ENCODE measurements around the gene CROCC2. TPM values are rescaled to one million over a fixed set of nuclear protein-coding genes. Genes with fewer than 3 reads are reported as not detected.

The CROCC2 gene
- total and polyA plus RNA-seq, 2 of the 13 experiments (the other 11 are each of a cell fraction or from before 2014, with no cell fraction given), result not detected

DNA sequence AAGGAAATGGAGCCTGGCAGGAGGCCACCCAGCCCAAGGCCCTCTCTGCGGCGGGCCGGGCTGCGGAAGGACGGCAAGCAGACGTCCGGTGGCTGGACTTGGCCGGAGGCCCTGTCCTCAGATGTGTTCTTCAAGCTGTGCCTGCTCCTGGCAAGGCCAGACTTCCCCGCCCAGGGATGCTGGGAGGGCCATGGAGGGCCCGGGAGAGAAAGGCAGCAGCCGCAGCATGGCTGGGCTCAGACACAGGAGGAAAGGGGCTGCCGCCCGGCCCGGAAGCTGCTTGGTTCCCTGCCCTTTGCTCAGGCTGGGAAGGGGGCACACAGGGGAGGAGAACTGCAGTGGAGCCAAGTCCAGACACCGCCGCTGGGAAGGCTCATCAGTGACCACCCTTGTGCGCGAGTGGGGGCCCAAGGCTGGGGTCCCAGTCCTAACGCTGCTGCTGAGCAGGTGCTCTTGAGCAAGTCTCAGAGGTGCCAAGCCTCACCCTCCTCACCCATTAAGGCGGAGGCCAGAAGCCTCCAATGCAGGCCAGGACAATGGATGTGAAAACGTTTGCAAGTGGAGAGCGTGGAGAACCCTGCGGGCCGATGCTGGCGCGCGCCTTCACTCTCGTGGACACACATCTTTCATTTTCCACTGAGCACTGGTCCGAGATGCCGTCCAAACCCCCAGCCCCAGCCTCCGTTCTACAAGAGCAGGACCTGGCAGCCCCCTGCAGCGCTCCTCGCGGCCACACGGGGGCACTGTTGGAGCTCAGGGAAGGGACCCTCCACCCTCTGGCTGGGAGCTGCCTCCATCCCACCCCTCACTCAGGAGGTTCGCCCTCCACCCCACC, 7.9 kb downstream of the CROCC2 start (continued):
- TF ChIP-seq, protein P1, sequence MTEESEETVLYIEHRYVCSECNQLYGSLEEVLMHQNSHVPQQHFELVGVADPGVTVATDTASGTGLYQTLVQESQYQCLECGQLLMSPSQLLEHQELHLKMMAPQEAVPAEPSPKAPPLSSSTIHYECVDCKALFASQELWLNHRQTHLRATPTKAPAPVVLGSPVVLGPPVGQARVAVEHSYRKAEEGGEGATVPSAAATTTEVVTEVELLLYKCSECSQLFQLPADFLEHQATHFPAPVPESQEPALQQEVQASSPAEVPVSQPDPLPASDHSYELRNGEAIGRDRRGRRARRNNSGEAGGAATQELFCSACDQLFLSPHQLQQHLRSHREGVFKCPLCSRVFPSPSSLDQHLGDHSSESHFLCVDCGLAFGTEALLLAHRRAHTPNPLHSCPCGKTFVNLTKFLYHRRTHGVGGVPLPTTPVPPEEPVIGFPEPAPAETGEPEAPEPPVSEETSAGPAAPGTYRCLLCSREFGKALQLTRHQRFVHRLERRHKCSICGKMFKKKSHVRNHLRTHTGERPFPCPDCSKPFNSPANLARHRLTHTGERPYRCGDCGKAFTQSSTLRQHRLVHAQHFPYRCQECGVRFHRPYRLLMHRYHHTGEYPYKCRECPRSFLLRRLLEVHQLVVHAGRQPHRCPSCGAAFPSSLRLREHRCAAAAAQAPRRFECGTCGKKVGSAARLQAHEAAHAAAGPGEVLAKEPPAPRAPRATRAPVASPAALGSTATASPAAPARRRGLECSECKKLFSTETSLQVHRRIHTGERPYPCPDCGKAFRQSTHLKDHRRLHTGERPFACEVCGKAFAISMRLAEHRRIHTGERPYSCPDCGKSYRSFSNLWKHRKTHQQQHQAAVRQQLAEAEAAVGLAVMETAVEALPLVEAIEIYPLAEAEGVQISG (CRISPR knock-in tag; IDR thresholded peaks at IDR 0.05), result no peak
- TF ChIP-seq PPARG (CRISPR knock-in tag; conservative IDR thresholded peaks at IDR 0.05) (no peak), ZMYM2 (CRISPR knock-in tag; IDR thresholded peaks at IDR 0.05) (peak; percentile 39; the same call in 1 of the 2 replicates), ZNF713 (CRISPR knock-in tag; IDR thresholded peaks at IDR 0.05) (no peak), ARNTL (CRISPR knock-in tag; IDR thresholded peaks at IDR 0.05) (no peak), GTF2F1 (IDR thresholded peaks at IDR 0.05; ENCODE audit: low read length) (no peak), SMARCC2 (IDR thresholded peaks at IDR 0.05) (no peak), ZNF572 (CRISPR knock-in tag; IDR thresholded peaks at IDR 0.05) (no peak), ZNF30 (CRISPR knock-in tag; IDR thresholded peaks at IDR 0.05) (no peak), ZNF549 (CRISPR knock-in tag; IDR thresholded peaks at IDR 0.05) (no peak), RNF2 (conservative IDR thresholded peaks at IDR 0.05; ENCODE audit: low read depth) (no peak), ZNF432 (CRISPR knock-in tag; IDR thresholded peaks at IDR 0.05; ENCODE audit: borderline replicate concordance) (no peak), ZSCAN21 (CRISPR knock-in tag; IDR thresholded peaks at IDR 0.05; ENCODE audit: borderline replicate concordance) (peak; percentile 63; the same call in 1 of the 2 replicates), BATF2 (CRISPR knock-in tag; IDR thresholded peaks at IDR 0.05) (no peak), FOSL2 (CRISPR knock-in tag; IDR thresholded peaks at IDR 0.05) (0 out of 2 replicates have a peak, but pooled peaks have one; percentile 14), ZNF83 (CRISPR knock-in tag; IDR thresholded peaks at IDR 0.05; ENCODE audit: borderline replicate concordance) (no peak), POGZ (CRISPR knock-in tag; IDR thresholded peaks at IDR 0.05) (no peak), U2AF2 (IDR thresholded peaks at IDR 0.05; ENCODE audit: low read depth, low read length) (no peak), ATF4 (CRISPR knock-in tag; IDR thresholded peaks at IDR 0.05) (no peak)
- TF ChIP-seq, protein P2, sequence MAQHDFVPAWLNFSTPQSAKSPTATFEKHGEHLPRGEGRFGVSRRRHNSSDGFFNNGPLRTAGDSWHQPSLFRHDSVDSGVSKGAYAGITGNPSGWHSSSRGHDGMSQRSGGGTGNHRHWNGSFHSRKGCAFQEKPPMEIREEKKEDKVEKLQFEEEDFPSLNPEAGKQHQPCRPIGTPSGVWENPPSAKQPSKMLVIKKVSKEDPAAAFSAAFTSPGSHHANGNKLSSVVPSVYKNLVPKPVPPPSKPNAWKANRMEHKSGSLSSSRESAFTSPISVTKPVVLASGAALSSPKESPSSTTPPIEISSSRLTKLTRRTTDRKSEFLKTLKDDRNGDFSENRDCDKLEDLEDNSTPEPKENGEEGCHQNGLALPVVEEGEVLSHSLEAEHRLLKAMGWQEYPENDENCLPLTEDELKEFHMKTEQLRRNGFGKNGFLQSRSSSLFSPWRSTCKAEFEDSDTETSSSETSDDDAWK (CRISPR knock-in tag; IDR thresholded peaks at IDR 0.05), result no peak
- TF ChIP-seq, protein P3, sequence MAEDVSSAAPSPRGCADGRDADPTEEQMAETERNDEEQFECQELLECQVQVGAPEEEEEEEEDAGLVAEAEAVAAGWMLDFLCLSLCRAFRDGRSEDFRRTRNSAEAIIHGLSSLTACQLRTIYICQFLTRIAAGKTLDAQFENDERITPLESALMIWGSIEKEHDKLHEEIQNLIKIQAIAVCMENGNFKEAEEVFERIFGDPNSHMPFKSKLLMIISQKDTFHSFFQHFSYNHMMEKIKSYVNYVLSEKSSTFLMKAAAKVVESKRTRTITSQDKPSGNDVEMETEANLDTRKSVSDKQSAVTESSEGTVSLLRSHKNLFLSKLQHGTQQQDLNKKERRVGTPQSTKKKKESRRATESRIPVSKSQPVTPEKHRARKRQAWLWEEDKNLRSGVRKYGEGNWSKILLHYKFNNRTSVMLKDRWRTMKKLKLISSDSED (CRISPR knock-in tag; IDR thresholded peaks at IDR 0.05), result no peak
- TF ChIP-seq, protein P4, sequence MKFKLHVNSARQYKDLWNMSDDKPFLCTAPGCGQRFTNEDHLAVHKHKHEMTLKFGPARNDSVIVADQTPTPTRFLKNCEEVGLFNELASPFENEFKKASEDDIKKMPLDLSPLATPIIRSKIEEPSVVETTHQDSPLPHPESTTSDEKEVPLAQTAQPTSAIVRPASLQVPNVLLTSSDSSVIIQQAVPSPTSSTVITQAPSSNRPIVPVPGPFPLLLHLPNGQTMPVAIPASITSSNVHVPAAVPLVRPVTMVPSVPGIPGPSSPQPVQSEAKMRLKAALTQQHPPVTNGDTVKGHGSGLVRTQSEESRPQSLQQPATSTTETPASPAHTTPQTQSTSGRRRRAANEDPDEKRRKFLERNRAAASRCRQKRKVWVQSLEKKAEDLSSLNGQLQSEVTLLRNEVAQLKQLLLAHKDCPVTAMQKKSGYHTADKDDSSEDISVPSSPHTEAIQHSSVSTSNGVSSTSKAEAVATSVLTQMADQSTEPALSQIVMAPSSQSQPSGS (CRISPR knock-in tag; IDR thresholded peaks at IDR 0.05), result 0 out of 2 replicates have a peak, but pooled peaks have one; percentile 20

All from HepG2 (cell line).